Kidney (tissue), 14 donors: ENCODE results near the gene GPC6. TPM values are rescaled to one million over a fixed set of nuclear protein-coding genes. Genes with fewer than 3 reads are reported as not detected.

Experiments used
- DNase-seq, 5 donors: peaks; one replicate each; pipeline ENCODE4 v3.0.0-alpha.2; 2013 to 2020
- FAIRE-seq: peaks from 2 replicates; lab custom pipeline; 2012; peaks lifted over from hg19 to GRCh38; lab: Jason Lieb, UNC
- H3K27ac ChIP-seq, 2 donors: one replicate each; pipeline ENCODE4 v1.7.0; 2013; ENCODE audit warnings: low read depth in 2 of 2, low read length in 2 of 2, inconsistent platforms in 1 of 2
- H3K27me3 ChIP-seq: one replicate; pipeline ENCODE4 v1.7.1; 2013; ENCODE audit warnings: low read length, inconsistent platforms; ENCODE audit not compliant: control insufficient read depth, insufficient read depth
- H3K36me3 ChIP-seq, 3 donors: one replicate each; pipeline versions ENCODE4 v1.7.0 to v1.7.1; 2013; ENCODE audit warnings: low read length in 3 of 3, control low read depth in 1 of 3, inconsistent platforms in 1 of 3; ENCODE audit not compliant: insufficient read depth in 3 of 3, control insufficient read depth in 2 of 3
- H3K4me1 ChIP-seq, 3 donors: one replicate each; pipeline versions ENCODE4 v1.7.0 to v1.7.1; 2013; ENCODE audit warnings: low read length in 3 of 3, inconsistent platforms in 1 of 3, low read depth in 1 of 3; ENCODE audit not compliant: control insufficient read depth in 2 of 3, insufficient read depth in 2 of 3
- H3K4me3 ChIP-seq, 3 donors: one replicate each; pipeline versions ENCODE4 v1.7.0 to v1.8.1; 2013; ENCODE audit warnings: low read length in 3 of 3, control low read depth in 1 of 3, inconsistent platforms in 1 of 3
- H3K9ac ChIP-seq, 3 donors: one replicate each; pipeline versions ENCODE4 v1.7.0 to v1.7.1; 2013; ENCODE audit warnings: low read length in 3 of 3, control low read depth in 1 of 3, inconsistent platforms in 1 of 3
- H3K9me3 ChIP-seq, 3 donors: one replicate each; pipeline versions ENCODE4 v1.7.0 to v1.7.1; 2013; ENCODE audit warnings: low read length in 3 of 3, control low read depth in 1 of 3, inconsistent platforms in 1 of 3; ENCODE audit not compliant: control insufficient read depth in 2 of 3, insufficient read depth in 1 of 3
- CTCF ChIP-seq: IDR thresholded peaks from 3 replicates; pipeline ENCODE4 v1.5.1; 2012; ENCODE audit warnings: mild to moderate bottlenecking, moderate library complexity, borderline replicate concordance; ENCODE audit not compliant: insufficient read depth; ENCODE audit errors: extremely low read depth
- intact Hi-C: fragments of 100-400 bp; cut with DNase I; formaldehyde crosslinking; loops from one replicate; pipeline ENCODE4 v1.11.1; 2022
- polyA plus RNA-seq: library from polyadenylated mRNA; stranded (reverse); fragments of 350-450 nt; fragmentation: Illumina TruSeq; extraction: RNeasy Lipid Tissue Mini Kit (QIAGEN cat#74804); gene quantifications from one replicate; pipeline ENCODE4 v1.2.3, GENCODE V29; 2014; ENCODE audit warnings: low read depth, low replicate concordance; ENCODE audit not compliant: insufficient read depth
- total RNA-seq: library from RNA; stranded (reverse); fragmentation: NEBNext Ultra II Directional; extraction: Animal tissue kit (Norgen Biotek cat#: 25700); gene quantifications from one replicate; pipeline ENCODE4 v1.2.1, GENCODE V29; 2021
- donor health status: control.
- donor health status: control.
- donor health status: control.
- donor health status: control.
- donor health status: control.
- donor health status: DM: yes; HTN: yes; CAD: no.
- donor health status: Normal renal cell carcinoma (clear cell type).

GPC6 gene
- total and polyA plus RNA-seq, 2 donors from 2014 or later = 6.2 to 15.5 TPM

- no peak for FAIRE-seq
- DNase-seq = no peak
- H3K36me3 ChIP-seq = no peaks in the 10 kb centered on the region
- intact Hi-C loops = no loop called here
- H3K4me1 ChIP-seq = no peaks in the 10 kb centered on the region
- no peak overlapping the region for H3K9ac ChIP-seq
- H3K4me3 ChIP-seq = no peak overlapping the region
- no peaks in the 10 kb centered on the region for H3K27me3 ChIP-seq
- H3K9me3 ChIP-seq = no peaks in the 10 kb centered on the region
- no peak overlapping the region for H3K27ac ChIP-seq
- no peak for TF ChIP-seq CTCF
Observed at GRCh38 chr13:93293710-93294109, 67.1 kb downstream of the GPC6 start.

GRCh38 chr13:93296584-93296983 is 70.0 kb downstream of the GPC6 start:
- H3K27me3 ChIP-seq = no peaks in the 10 kb centered on the region
- FAIRE-seq = no peak

GRCh38 chr13:93298713-93299112 is 72.1 kb downstream of the GPC6 start:
- Histone ChIP-seq H3K36me3 (no peaks in the 10 kb centered on the region), H3K4me3 (no peak overlapping the region), H3K9me3 (no peaks in the 10 kb centered on the region), H3K9ac (no peak overlapping the region), H3K27ac (no peak overlapping the region), H3K4me1 (no peaks in the 10 kb centered on the region), H3K27me3 (no peaks in the 10 kb centered on the region)
- intact Hi-C loops = no loop called here
- peak in 1 of 5 donors; percentile 27 for DNase-seq
- TF ChIP-seq CTCF = no peak
- FAIRE-seq = no peak

More at GRCh38 chr13:93296584-93296983, 70.0 kb downstream of the GPC6 start:
- Histone ChIP-seq H3K4me1 (no peaks in the 10 kb centered on the region), H3K4me3 (no peak overlapping the region), H3K9ac (no peak overlapping the region), H3K36me3 (no peaks in the 10 kb centered on the region), H3K9me3 (no peaks in the 10 kb centered on the region), H3K27ac (no peak overlapping the region)
- no peak for TF ChIP-seq CTCF
- intact Hi-C loops = no loop called here
- DNase-seq = no peak

GRCh38 chr13:93304134-93304533 is 77.5 kb downstream of the GPC6 start:
- no peaks in the 10 kb centered on the region for H3K4me1 ChIP-seq
- no peak for TF ChIP-seq CTCF
- FAIRE-seq (no peak), DNase-seq (peak in 1 of 5 donors; percentile 13)
- no peaks in the 10 kb centered on the region for H3K36me3 ChIP-seq
- no peak overlapping the region for H3K4me3 ChIP-seq
- intact Hi-C loops = no loop called here
- H3K9me3 ChIP-seq = no peaks in the 10 kb centered on the region
- no peak overlapping the region for H3K9ac ChIP-seq
- H3K27ac ChIP-seq = no peak overlapping the region
- no peaks in the 10 kb centered on the region for H3K27me3 ChIP-seq
